ENCODE data around the gene AMH. TPM values are rescaled to one million over a fixed set of nuclear protein-coding genes. Genes with fewer than 3 reads are reported as not detected.

AMH gene
- total RNA-seq, 1 donor from 2014 or later: 5.6 TPM

DNA sequence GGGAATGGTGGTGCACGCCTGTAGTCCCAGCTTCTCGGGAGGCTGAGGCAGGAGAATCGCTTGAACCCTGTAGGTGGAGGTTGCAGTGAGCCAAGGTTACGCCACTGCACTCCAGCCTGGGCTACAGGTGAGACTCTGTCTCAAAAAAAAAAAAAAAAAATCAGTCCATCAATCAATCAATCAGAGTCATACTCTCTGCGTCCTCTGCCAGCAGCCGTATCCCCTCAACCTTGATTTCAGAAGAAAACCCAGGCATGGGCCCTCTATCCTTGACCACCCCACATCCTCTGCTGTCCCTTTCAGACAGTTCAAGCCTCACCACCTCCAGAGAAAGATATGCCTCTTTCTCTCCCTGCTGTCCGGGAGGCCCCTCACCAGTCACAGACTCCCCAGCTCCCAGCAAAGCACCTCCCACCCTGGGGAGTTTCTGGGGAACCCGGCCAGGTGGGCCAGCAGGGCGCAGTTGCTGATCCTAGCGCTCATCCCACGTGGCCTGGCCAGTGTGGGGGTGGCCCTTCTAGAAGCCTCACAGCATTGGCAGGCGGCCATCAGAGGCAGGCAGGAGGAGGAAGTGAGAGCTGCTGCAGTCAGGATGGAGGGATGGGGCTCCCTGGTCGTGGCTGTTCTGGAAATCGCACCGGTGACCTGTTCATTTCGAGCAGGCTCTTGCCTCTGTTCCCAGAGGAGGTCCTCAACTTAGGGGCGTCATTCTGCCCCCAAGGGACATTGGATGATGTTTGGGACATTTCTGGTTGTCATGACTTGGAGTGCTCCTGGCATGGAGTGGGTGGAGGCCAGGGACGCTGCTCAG, 17.3 kb downstream of the AMH start:
- no peaks in the 10 kb centered on the region for H3K9me3 Mint-ChIP-seq (ENCODE audit: unreplicated experiment)
- H3K36me3 Mint-ChIP-seq (ENCODE audit: low read depth, unreplicated experiment): no peaks in the 10 kb centered on the region
- peak overlapping the region; percentile 9 for H3K27ac Mint-ChIP-seq (ENCODE audit: unreplicated experiment)
- TF ChIP-seq CTCF (IDR thresholded peaks at IDR 0.05; ENCODE audit: unreplicated experiment): no peak
- H3K27me3 Mint-ChIP-seq (ENCODE audit: unreplicated experiment): peaks cover 6% of the 10 kb centered on the region
- H3K4me3 Mint-ChIP-seq (ENCODE audit: unreplicated experiment): no peak overlapping the region
- peaks cover 4% of the 10 kb centered on the region for H3K4me1 Mint-ChIP-seq (ENCODE audit: unreplicated experiment)
- no peak for DNase-seq (ENCODE audit: low spot score)

DNA sequence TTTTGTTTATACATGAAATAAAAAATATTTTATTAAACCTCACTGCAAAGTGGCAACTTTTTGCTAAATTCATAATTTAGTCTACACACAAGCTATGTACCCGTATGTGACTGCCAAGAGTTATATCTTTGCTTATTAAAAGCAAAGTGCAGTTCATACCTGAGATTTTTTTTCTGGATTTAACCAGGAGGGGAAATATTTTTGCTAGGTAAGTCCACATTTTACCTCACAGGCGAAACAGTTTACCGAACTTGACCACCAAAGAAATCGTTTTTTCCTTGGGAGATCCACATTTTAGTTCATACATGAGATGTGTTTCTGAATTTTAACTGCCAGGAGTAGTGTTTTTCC, 19.3 kb downstream of the AMH start:
- TF ChIP-seq CTCF (IDR thresholded peaks at IDR 0.05; ENCODE audit: unreplicated experiment): no peak
- Mint-ChIP-seq H3K36me3 (ENCODE audit: low read depth, unreplicated experiment) (peaks cover 8% of the 10 kb centered on the region), H3K9me3 (ENCODE audit: unreplicated experiment) (no peaks in the 10 kb centered on the region), H3K27me3 (ENCODE audit: unreplicated experiment) (peaks cover 13% of the 10 kb centered on the region), H3K4me3 (ENCODE audit: unreplicated experiment) (peak overlapping the region; percentile 89), H3K4me1 (ENCODE audit: unreplicated experiment) (peaks cover 9% of the 10 kb centered on the region), H3K27ac (ENCODE audit: unreplicated experiment) (no peak overlapping the region)
- DNase-seq (ENCODE audit: low spot score): no peak

GRCh38 chr19:2268861-2269243, 19.7 kb downstream of the AMH start:
- H3K4me3 Mint-ChIP-seq (ENCODE audit: unreplicated experiment): peak overlapping the region; percentile 89
- no peak for TF ChIP-seq CTCF (IDR thresholded peaks at IDR 0.05; ENCODE audit: unreplicated experiment)
- H3K4me1 Mint-ChIP-seq (ENCODE audit: unreplicated experiment): peaks cover 9% of the 10 kb centered on the region
- H3K9me3 Mint-ChIP-seq (ENCODE audit: unreplicated experiment): no peaks in the 10 kb centered on the region
- no peak for DNase-seq (ENCODE audit: low spot score)
- no peak overlapping the region for H3K27ac Mint-ChIP-seq (ENCODE audit: unreplicated experiment)
- H3K36me3 Mint-ChIP-seq (ENCODE audit: low read depth, unreplicated experiment): peaks cover 9% of the 10 kb centered on the region
- H3K27me3 Mint-ChIP-seq (ENCODE audit: unreplicated experiment): peaks cover 14% of the 10 kb centered on the region

GRCh38 chr19:2269244-2270156, 20.4 kb downstream of the AMH start:
- no peaks in the 10 kb centered on the region for H3K9me3 Mint-ChIP-seq (ENCODE audit: unreplicated experiment)
- H3K27me3 Mint-ChIP-seq (ENCODE audit: unreplicated experiment): peaks cover 17% of the 10 kb centered on the region
- no peak for TF ChIP-seq CTCF (IDR thresholded peaks at IDR 0.05; ENCODE audit: unreplicated experiment)

DNA sequence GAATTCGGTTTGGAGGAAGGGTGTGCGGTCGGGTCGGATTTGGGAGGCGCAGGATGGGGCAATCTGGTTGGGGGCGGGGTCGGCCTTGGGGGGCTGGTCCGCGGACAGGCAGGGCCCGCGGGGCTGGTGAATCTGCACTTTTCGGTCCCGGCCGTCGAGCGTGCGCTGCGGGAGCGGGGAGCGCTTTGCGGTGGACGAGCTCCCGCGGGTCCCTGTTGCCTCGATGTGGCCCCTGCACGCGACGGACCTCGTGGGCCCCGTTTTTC, 21.0 kb downstream of the AMH start:
- Mint-ChIP-seq H3K4me1 (ENCODE audit: unreplicated experiment) (peaks cover 15% of the 10 kb centered on the region), H3K4me3 (ENCODE audit: unreplicated experiment) (peak overlapping the region; percentile 97), H3K27ac (ENCODE audit: unreplicated experiment) (peak overlapping the region; percentile 72), H3K36me3 (ENCODE audit: low read depth, unreplicated experiment) (peaks cover 11% of the 10 kb centered on the region), H3K9me3 (ENCODE audit: unreplicated experiment) (no peaks in the 10 kb centered on the region), H3K27me3 (ENCODE audit: unreplicated experiment) (peaks cover 17% of the 10 kb centered on the region)
- TF ChIP-seq CTCF (IDR thresholded peaks at IDR 0.05; ENCODE audit: unreplicated experiment): no peak
- DNase-seq (ENCODE audit: low spot score): no peak

More at GRCh38 chr19:2269244-2270156, 20.4 kb downstream of the AMH start:
- peak overlapping the region; percentile 97 for H3K4me3 Mint-ChIP-seq (ENCODE audit: unreplicated experiment)
- peaks cover 15% of the 10 kb centered on the region for H3K4me1 Mint-ChIP-seq (ENCODE audit: unreplicated experiment)
- DNase-seq (ENCODE audit: low spot score): peak; percentile 99
- H3K36me3 Mint-ChIP-seq (ENCODE audit: low read depth, unreplicated experiment): peaks cover 11% of the 10 kb centered on the region
- peak overlapping the region; percentile 72 for H3K27ac Mint-ChIP-seq (ENCODE audit: unreplicated experiment)
